B cell (primary cell): Measurements from ENCODE around the gene SAG. TPM values are rescaled to one million over a fixed set of nuclear protein-coding genes. Genes with fewer than 3 reads are reported as not detected.

Source experiments
- ATAC-seq: fragments of 200-7000 bp; cut with Tn5 transposase; one replicate; pipeline ENCODE4 v1.10.0; 2021; ENCODE audit warnings: low read depth, mild to moderate bottlenecking, moderate number of reproducible peaks, moderate library complexity
- CTCF ChIA-PET: fragments of 350-600 bp; sonication (Branson Sonifier 250); formaldehyde crosslinking; loops from one replicate; lab custom pipeline; 2021; ENCODE audit warnings: antibody characterized with exemption, inconsistent platforms; lab: Charles Lee
- POLR2A ChIA-PET: fragments of 350-600 bp; sonication (Branson Sonifier 250); formaldehyde crosslinking; loops from one replicate; lab custom pipeline; 2021; ENCODE audit warnings: antibody characterized with exemption; lab: Charles Lee
- DNase-seq: peaks from one replicate; pipeline ENCODE4 v3.0.0; 2013
- H2AFZ ChIP-seq: 2 replicates; pipeline ENCODE4 v1.6.1; 2012; ENCODE audit warnings: mild to moderate bottlenecking, low read depth, low read length; ENCODE audit not compliant: insufficient read depth, poor library complexity, severe bottlenecking
- H3K27ac ChIP-seq, 2 donors: 1 replicate in 1 of 2; 2 replicates in 1 of 2; pipeline ENCODE4 v1.5.1; 2012 to 2013; ENCODE audit warnings: low read length in 2 of 2, mild to moderate bottlenecking in 2 of 2, moderate library complexity in 1 of 2
- H3K27me3 ChIP-seq, 4 experiments: fragments of 200-600 bp in 1 of 4; sonication (generic) in 1 of 4; replicated peaks in 1 of 4; 1 replicate in 2 of 4; 2 replicates in 2 of 4; pipeline versions ENCODE4 v1.6.1 to v1.7.0; 2013 to 2016; ENCODE audit warnings: low read length in 3 of 4, mild to moderate bottlenecking in 2 of 4, mixed read lengths in 1 of 4, moderate library complexity in 1 of 4; ENCODE audit not compliant: insufficient read depth in 4 of 4, control insufficient read depth in 3 of 4; ENCODE audit errors: control extremely low read depth in 1 of 4
- H3K36me3 ChIP-seq, 2 experiments: replicated peaks in 1 of 2; 1 replicate in 1 of 2; 2 replicates in 1 of 2; pipeline versions ENCODE4 v1.6.1 to v1.7.1; 2013; ENCODE audit warnings: low read length in 1 of 2; ENCODE audit not compliant: insufficient read depth in 2 of 2, control insufficient read depth in 1 of 2; ENCODE audit errors: control extremely low read depth in 1 of 2, extremely low read depth in 1 of 2
- H3K4me1 ChIP-seq, 2 donors: fragments of 200-600 bp in 1 of 2; sonication (generic) in 1 of 2; 1 replicate in 1 of 2; 2 replicates in 1 of 2; pipeline versions ENCODE4 v1.5.1 to v1.6.1; 2013 to 2017; ENCODE audit warnings: low read length in 2 of 2; ENCODE audit not compliant: control insufficient read depth in 2 of 2, insufficient read depth in 2 of 2
- H3K4me2 ChIP-seq: replicated peaks from 2 replicates; pipeline ENCODE3; 2012; ENCODE audit warnings: mild to moderate bottlenecking, low read depth, low read length; ENCODE audit not compliant: poor library complexity, severe bottlenecking
- H3K4me3 ChIP-seq, 5 experiments: fragments of 200-600 bp in 1 of 5; sonication (generic) in 1 of 5; 1 replicate in 3 of 5; 2 replicates in 2 of 5; pipeline versions ENCODE4 v1.5.1 to v1.7.0; 2011 to 2016; ENCODE audit warnings: low read length in 4 of 5, mild to moderate bottlenecking in 4 of 5, low read depth in 2 of 5, control low read depth in 1 of 5, moderate library complexity in 1 of 5; ENCODE audit not compliant: insufficient read depth in 1 of 5; ENCODE audit errors: control extremely low read depth in 1 of 5, extremely low read depth in 1 of 5
- H3K79me2 ChIP-seq: fragments of 200-600 bp; sonication (generic); one replicate; pipeline ENCODE4 v1.6.0; 2016; ENCODE audit warnings: low read length; ENCODE audit not compliant: control insufficient read depth, insufficient read depth
- H3K9ac ChIP-seq: fragments of 200-600 bp; sonication (generic); 2 replicates; pipeline ENCODE4 v1.6.1; 2017; ENCODE audit warnings: mild to moderate bottlenecking, low read length, moderate library complexity
- H3K9me3 ChIP-seq, 3 donors: one replicate each; pipeline versions ENCODE4 v1.6.1 to v1.7.1; 2013; ENCODE audit warnings: low read length in 2 of 3; ENCODE audit not compliant: control insufficient read depth in 2 of 3, insufficient read depth in 1 of 3; ENCODE audit errors: control extremely low read depth in 1 of 3
- H4K20me1 ChIP-seq: 2 replicates; pipeline ENCODE4 v1.6.0; 2012; ENCODE audit warnings: mild to moderate bottlenecking, low read length; ENCODE audit not compliant: insufficient read depth, control insufficient read depth, poor library complexity, severe bottlenecking
- H3K27ac Mint-ChIP-seq: one replicate; pipeline ENCODE4 v1.8.0; 2021; ENCODE audit warnings: mixed read lengths
- H3K27me3 Mint-ChIP-seq: one replicate; pipeline ENCODE4 v1.8.0; 2021; ENCODE audit warnings: mixed read lengths
- H3K4me1 Mint-ChIP-seq: one replicate; pipeline ENCODE4 v1.8.0; 2021; ENCODE audit warnings: mixed read lengths
- H3K4me3 Mint-ChIP-seq: one replicate; pipeline ENCODE4 v1.8.0; 2021; ENCODE audit warnings: mixed read lengths
- H3K9me3 Mint-ChIP-seq: one replicate; pipeline ENCODE4 v1.8.0; 2022; ENCODE audit warnings: mixed read lengths; ENCODE audit not compliant: insufficient read depth
- EZH2 ChIP-seq: IDR thresholded peaks from 2 replicates; pipeline ENCODE4 v1.6.1; 2012; ENCODE audit warnings: borderline replicate concordance, low read depth, mild to moderate bottlenecking, moderate library complexity, low read length; ENCODE audit not compliant: insufficient read depth, poor library complexity, severe bottlenecking
- WGBS: methylation state at CpG from one replicate; pipeline ENCODE4 v1.1.5; 2013; ENCODE audit warnings: missing lambda C conversion rate; ENCODE audit not compliant: insufficient coverage; 5-methylcytosine and 5-hydroxymethylcytosine counted together
- intact Hi-C: fragments of 100-400 bp; cut with micrococcal nuclease; formaldehyde crosslinking; loops from one replicate; pipeline ENCODE4 v1.10.0; 2022
- polyA plus RNA-seq: library from polyadenylated mRNA; depleted of rRNA; stranded (reverse); fragments of >200 nt; gene quantifications from 2 replicates; pipeline ENCODE4 v1.2.3, GENCODE V29; 2012
- total RNA-seq, 2 donors: library from RNA; stranded (reverse); fragments of 120-200 nt in 1 of 2; gene quantifications; 1 replicate in 1 of 2; 2 replicates in 1 of 2; pipeline versions ENCODE4 v1.2.3 to v1.2.4, GENCODE V29; 2013 to 2022
- TF ChIP-seq, protein P1 (sequence below): fragments of 200-600 bp; IDR thresholded peaks from one replicate; pipeline ENCODE4 v1.8.0; 2022; ENCODE audit warnings: antibody characterized with exemption, mild to moderate bottlenecking

SAG gene
- total and polyA plus RNA-seq, 2 donors (not counting 1 experiment from before 2014, with no cell fraction given), result 0.03 to 0.17 TPM

DNA sequence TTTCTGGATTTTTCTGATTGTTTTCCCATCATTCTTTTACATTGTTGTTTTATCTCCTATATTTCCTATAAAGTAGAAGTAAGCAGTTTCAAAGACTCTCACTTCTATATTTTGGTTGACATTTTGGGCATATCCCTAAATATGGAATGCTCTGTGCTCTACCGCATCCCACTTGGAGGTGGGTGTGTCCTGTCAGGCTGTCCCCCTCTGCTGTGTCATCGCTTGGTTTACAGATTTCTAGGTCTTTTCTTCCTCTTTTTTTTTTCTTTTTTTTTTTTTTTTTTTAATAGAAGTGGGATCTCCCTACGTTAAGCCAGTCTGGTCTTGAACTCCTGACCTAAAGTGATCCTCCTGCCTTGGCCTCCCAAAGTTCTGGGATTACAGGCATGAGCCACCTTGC, 60.0 kb downstream of the SAG start:
- ChIA-PET CTCF (interaction anchor here (2.3 kb wide), 1 partner anchor 75 kb away, joined by 7 read pairs; no protein-coding TSS in a partner anchor), POLR2A (interaction anchor here (1.7 kb wide), 1 partner anchor 10 kb away, joined by 4 read pairs; no protein-coding TSS in a partner anchor)
- DNase-seq, result no peak
- peak overlapping the region in 1 of 2 donors; percentile 29 for H3K27ac ChIP-seq
- intact Hi-C loops, result no loop called here
- peaks cover 100% of the 10 kb centered on the region for H3K79me2 ChIP-seq
- H3K9me3 Mint-ChIP-seq, result peaks cover 11% of the 10 kb centered on the region
- H3K4me2 ChIP-seq, result peak overlapping the region; percentile 24
- no CpG with 5 or more reads among the region's 3 CpGs for WGBS
- TF ChIP-seq, protein P1, sequence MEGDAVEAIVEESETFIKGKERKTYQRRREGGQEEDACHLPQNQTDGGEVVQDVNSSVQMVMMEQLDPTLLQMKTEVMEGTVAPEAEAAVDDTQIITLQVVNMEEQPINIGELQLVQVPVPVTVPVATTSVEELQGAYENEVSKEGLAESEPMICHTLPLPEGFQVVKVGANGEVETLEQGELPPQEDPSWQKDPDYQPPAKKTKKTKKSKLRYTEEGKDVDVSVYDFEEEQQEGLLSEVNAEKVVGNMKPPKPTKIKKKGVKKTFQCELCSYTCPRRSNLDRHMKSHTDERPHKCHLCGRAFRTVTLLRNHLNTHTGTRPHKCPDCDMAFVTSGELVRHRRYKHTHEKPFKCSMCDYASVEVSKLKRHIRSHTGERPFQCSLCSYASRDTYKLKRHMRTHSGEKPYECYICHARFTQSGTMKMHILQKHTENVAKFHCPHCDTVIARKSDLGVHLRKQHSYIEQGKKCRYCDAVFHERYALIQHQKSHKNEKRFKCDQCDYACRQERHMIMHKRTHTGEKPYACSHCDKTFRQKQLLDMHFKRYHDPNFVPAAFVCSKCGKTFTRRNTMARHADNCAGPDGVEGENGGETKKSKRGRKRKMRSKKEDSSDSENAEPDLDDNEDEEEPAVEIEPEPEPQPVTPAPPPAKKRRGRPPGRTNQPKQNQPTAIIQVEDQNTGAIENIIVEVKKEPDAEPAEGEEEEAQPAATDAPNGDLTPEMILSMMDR, result no peak
- no peak for TF ChIP-seq EZH2
- H2AFZ ChIP-seq, result no peak overlapping the region
- H3K9ac ChIP-seq, result no peak overlapping the region
- H3K4me3 ChIP-seq, result no peak overlapping the region
- H3K4me3 Mint-ChIP-seq, result no peak overlapping the region
- peaks cover 6 to 15% (median 15%) of the 10 kb centered on the region in 3 donors for H3K9me3 ChIP-seq
- peaks cover 55 to 58% of the 10 kb centered on the region in 2 donors for H3K4me1 ChIP-seq
- peak overlapping the region; percentile 65 for H3K27ac Mint-ChIP-seq
- peaks cover 15 to 21% of the 10 kb centered on the region in 2 experiments for H3K36me3 ChIP-seq
- ATAC-seq, result no peak
- H3K4me1 Mint-ChIP-seq, result peaks cover 71% of the 10 kb centered on the region
- H3K27me3 ChIP-seq, result no peaks in the 10 kb centered on the region
- peaks cover 52% of the 10 kb centered on the region for H4K20me1 ChIP-seq
- H3K27me3 Mint-ChIP-seq, result no peaks in the 10 kb centered on the region

DNA sequence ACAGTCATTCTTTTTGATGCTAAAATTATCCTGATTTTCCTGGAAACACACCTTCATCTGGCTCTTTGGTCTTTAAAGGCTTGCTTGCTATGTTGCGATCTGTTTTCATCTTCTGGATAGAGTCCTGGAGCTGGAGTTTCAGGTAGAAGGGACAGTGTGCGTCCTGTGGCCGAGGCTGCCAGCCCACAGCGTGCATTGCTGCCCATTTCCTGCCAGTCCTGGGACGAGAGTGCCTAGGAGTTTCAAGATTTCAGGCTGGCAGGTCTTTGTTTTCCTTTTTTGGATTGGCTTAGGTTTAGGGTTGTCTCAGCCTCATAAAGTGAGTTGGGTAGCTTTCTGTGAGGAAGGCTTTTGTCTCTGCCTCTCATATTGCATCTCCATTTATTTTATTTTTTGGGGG, 61.1 kb downstream of the SAG start:
- ChIA-PET CTCF (no interaction called here), POLR2A (interaction anchor here (0.5 kb wide), 1 partner anchor 194 kb away, joined by 9 read pairs; no protein-coding TSS in a partner anchor)
- Histone ChIP-seq H3K4me3 (no peak overlapping the region), H3K4me1 (peaks cover 57 to 60% of the 10 kb centered on the region in 2 donors), H3K9ac (no peak overlapping the region), H3K36me3 (peaks cover 9 to 28% of the 10 kb centered on the region in 2 experiments), H3K9me3 (peaks cover 4 to 10% (median 10%) of the 10 kb centered on the region in 3 donors), H3K79me2 (peaks cover 100% of the 10 kb centered on the region), H3K27ac (peak overlapping the region in 1 of 2 donors; percentile 29), H3K4me2 (peak overlapping the region; percentile 2), H2AFZ (peak overlapping the region; percentile 3), H4K20me1 (peaks cover 60% of the 10 kb centered on the region), H3K27me3 (no peaks in the 10 kb centered on the region)
- TF ChIP-seq, protein P1, result no peak
- TF ChIP-seq EZH2, result no peak
- no peak overlapping the region for H3K4me3 Mint-ChIP-seq
- peak overlapping the region; percentile 60 for H3K27ac Mint-ChIP-seq
- peaks cover 9% of the 10 kb centered on the region for H3K9me3 Mint-ChIP-seq
- 90% methylated on average over 4 of the region's 5 CpGs for WGBS
- ATAC-seq (no peak), DNase-seq (no peak)
- no peaks in the 10 kb centered on the region for H3K27me3 Mint-ChIP-seq
- intact Hi-C loops, result no loop called here
- H3K4me1 Mint-ChIP-seq, result peaks cover 71% of the 10 kb centered on the region
